NCI-H146 (cell line): ENCODE measurements around the gene EXOC2.
A peak's percentile ranks its signal among the peaks of the same experiment; 100 is the strongest.

Source experiments
- DNase-seq: peaks from one replicate; lab custom pipeline; 2025; lab: John Stamatoyannopoulos, UW

EXOC2 gene, protein sequence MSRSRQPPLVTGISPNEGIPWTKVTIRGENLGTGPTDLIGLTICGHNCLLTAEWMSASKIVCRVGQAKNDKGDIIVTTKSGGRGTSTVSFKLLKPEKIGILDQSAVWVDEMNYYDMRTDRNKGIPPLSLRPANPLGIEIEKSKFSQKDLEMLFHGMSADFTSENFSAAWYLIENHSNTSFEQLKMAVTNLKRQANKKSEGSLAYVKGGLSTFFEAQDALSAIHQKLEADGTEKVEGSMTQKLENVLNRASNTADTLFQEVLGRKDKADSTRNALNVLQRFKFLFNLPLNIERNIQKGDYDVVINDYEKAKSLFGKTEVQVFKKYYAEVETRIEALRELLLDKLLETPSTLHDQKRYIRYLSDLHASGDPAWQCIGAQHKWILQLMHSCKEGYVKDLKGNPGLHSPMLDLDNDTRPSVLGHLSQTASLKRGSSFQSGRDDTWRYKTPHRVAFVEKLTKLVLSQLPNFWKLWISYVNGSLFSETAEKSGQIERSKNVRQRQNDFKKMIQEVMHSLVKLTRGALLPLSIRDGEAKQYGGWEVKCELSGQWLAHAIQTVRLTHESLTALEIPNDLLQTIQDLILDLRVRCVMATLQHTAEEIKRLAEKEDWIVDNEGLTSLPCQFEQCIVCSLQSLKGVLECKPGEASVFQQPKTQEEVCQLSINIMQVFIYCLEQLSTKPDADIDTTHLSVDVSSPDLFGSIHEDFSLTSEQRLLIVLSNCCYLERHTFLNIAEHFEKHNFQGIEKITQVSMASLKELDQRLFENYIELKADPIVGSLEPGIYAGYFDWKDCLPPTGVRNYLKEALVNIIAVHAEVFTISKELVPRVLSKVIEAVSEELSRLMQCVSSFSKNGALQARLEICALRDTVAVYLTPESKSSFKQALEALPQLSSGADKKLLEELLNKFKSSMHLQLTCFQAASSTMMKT

DNA sequence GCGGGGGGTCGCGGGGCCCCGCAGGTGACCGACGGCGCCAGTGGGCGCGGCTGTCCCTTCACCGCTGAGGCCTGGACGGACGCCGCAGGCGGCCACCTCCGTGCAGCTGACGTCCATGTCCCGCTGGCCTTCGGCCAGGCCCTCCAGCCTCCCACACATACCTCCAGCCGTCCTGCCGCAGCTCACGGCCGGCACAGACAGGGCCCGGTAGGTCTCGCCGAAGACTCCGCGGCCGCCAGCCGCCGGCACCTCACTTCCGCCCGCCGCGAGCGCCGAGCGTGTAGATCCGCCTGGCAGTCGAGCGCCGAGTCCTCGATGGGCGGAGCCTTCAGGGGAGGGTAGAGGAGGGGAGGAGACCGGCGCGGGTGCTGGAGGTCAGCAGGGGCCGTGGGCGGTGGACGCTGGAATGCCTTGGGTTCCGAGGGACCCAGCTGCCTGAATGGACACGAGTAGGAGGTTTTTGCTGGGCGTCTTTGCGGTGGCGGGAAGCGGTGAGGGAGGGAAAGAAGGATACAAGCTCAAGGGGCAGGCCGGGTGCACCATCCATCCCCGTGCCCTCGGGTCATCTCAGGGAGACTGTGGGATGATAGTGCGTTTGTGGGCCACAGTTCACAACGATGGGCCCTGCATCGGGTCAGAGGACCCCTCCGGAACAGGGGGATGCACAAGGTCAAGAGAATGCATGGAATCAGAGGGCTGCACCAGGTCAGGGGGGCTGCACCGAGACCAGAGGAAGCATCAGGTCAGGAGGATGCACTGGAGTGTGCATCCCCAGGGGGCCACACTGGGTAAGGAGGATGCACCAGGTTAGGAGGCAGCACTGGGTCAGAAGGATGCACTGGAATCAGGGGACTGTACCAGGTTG is at the start of gene EXOC2:
Gene EXOC2, minus strand, starts transcription at position 282 of the 865 bp plus-strand sequence. CDS start 55,321 bp downstream, outside the sequence.
- DNase-seq, result peak; percentile 87

DNA sequence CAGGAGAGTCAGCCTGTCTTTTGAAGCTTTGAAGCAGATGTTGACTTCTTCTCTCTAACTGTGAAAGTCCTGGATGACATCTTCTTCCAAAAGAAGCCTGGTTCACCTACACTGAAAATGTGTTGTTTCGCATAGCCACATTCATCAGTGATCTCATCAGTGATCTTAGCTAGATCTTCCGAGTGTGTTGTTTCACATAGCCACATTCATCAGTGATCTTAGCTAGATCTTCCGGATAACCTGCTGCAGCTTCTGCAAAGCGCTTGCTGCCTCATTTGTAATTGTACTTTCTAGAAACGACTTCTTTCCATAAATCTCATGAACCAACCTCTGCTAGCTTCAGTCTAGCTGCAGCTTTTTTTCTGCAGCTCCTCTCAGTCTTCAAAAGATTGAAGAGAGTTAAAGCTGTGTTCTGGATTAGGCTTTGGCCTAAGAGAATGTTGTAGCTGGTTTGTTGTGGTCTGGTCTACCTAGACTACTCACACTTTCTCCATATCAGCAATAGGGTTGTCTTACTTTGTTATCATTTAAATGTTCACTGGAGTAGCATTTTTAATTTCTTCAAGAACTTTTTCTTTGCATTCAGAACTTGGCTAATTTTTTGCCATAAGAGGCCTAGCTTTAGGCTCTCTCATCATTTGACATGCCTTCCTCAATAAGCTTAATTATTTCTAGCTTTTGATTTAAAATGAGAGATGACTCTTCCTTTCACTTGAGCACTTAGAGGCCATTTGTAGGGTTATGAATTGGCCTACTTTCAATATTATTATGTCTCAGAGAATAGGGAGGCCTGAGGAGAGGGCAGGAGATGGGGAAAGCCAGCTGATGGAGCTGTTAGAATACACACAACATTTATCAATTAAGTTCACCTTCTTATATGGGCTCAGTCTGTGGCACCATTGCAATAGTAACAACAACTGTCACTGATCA is 48.7 kb upstream of the EXOC2 start:
- no peak for DNase-seq

DNA sequence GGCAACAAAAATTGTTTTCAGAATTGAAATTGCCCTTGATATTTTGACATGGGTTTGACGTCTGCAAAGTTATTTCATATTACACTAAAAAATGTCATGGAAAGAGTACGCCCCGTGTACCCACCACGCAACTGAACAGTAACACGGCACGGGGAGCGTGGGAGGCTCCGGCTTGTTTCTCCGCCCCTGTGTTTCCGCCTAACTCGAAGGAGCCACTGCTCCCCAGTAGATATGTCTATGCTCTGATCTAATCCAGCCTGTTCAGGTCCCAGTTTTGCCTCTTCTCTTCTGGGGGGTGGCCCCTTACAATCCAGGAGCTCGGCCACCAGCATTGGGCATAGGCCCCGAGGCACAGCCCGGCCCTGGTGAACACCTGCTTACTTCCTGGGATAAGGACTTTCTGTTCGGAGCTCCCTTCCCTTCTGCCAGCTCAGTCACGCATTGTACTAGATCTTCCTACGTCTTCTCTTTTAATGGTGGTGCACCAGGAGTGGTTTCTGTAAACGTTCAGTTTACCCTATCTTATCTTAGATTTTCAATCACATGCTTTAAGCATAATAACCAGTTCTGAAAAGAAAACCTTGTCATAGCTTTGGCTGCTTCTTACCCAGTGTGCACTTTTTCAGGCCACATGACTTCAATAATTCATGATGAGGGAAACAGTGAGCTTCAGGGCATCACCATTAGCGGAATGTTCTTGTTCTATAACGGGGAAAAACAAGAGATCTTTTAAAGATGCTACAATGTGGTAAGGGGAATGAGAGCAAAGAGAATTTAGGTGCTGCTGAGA is 43.9 kb upstream of the EXOC2 start:
- no peak for DNase-seq

DNA sequence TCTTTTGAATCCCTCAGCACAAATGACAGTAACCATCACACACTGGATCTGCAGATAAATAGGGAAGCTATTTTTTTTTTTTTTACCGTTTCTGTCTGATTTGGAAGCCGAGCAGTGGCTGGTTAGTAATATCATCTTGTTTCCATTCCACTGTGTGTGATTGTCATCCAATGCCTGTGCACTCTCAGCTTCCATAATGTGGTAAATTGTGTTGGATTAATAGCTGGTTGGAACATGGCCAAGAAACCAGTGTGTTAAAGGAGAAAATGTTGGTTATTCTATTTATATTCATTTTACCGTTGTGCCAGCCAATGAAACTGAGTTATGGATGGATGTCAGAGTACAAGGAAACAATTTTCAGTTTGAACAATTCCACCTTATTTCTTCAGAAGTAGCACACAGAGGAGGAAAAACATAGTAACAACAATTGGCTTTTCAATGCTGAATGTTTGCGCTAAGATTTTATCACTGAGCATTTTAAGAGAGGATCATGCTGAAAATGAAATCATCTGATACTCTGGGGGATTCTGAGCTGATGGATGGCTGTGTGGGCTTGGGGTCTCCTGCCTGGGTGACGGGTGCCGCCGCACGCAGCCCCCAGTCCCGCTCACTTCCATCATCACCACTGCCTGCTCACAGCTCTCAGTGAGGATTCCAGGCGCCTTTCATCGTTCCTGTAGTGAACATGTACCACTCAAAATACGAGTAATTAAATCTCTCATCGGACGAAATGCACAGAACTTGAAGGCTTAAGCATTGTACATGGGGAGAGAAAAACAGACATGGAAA is 40.7 kb upstream of the EXOC2 start:
- DNase-seq, result peak; percentile 23

DNA sequence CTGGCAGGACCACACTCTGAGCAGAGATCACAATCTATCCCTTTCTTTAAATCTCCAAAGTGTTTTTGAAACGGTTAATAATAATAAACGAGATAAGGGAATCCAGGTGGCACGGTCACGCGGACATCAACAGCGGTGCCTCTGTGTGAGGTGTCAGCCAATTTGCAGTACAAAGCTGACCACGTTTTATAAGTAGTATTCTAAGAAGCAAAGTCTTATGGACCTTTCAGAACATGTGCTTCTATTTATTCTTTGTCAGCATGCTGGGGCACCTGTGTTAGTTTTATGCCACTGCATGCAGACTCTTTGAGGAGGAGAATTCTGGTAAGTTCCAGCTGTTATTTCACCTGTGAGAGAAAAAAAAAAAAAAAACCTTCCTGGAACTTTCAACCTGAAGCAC is 39.0 kb upstream of the EXOC2 start:
- DNase-seq, result no peak

DNA sequence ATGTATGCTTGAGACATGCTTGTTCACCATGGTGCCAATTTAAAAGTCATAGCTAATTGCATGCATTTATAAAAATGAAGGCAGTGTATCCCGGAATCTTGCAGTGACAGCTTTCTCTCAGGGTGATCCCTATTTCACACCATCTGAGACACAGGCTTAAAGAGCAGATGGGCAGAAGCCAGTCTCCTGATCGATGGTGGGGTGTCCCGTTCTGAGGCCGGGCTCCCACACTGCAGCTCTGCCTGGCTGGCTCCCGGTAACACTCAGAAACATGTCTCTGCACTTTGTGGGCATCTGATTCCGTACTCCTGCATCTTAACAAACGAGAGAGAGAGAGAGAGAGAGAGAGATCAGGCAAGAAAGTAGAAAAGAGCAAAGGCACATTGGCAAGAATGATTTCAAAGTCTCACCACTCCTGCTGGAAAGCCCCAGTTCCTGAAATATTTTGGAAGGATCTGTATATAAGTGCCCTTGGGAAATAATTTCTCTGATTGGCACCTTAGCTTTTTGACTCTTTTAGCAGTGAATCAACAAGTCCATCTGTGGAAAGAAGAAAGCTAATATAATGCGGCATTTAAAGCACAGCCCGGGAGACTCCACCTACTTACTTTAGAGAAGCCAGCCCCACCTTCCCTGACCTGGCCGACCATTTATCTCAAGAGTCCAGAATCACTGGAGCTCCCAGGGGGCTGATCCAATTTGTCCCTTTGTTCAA is 36.8 kb upstream of the EXOC2 start:
- no peak for DNase-seq

DNA sequence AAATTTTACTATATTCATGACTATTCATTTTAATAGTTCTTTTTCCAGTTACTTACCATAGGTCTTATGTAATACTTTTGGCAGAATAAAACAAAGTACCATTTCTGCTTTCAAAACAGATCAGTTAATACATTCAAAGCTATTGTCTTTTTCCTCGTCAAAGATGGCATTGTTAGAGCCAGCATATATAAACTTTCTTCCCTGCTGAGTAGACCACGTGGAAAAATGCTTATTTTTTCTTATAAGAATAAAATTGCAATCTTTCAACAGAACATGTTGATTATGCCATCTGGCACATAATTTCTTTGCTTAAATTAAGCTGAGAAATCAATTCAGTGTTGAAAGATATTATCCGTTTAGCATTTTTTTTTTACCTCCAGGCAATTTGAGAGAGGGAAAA is 34.9 kb upstream of the EXOC2 start:
- DNase-seq, result no peak

DNA sequence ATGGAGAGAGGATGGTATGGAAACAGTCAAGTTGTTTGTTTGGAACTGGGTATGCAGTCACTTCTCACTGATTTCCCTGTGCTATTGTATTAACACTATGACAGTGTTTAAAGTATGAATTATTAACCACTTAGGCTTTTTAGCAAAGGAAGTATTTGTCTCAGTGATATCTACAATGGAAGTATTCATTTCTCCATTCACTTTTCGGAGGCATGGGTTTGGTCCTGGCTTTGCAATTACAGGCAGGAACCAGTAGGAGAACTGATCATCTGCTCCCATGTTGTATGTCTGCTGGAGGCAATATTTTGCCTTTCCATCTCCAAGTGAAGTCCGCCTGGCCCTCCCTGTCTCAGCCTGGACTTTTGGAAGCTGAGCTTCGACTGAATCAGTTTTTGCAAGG is 30.6 kb upstream of the EXOC2 start:
- DNase-seq, result no peak

DNA sequence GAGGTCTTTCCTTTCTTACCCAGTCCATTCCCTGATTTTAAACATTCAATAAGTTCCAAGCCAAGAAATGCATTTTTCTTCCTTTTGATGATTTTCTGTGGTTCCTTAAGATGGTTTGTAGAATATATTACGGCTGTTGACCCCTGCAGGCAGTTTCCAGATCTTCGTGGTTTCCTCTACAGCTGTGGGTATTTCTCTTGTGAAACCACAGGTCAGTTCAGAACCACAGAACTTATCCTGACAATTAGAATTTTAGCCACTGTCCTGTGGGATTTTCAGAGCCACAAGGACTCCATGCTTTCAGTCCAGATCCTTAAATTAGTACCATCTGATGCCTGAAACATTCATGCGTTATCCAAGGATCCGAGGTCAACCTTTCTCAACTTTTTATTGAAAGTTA is 29.7 kb upstream of the EXOC2 start:
- DNase-seq, result no peak

DNA sequence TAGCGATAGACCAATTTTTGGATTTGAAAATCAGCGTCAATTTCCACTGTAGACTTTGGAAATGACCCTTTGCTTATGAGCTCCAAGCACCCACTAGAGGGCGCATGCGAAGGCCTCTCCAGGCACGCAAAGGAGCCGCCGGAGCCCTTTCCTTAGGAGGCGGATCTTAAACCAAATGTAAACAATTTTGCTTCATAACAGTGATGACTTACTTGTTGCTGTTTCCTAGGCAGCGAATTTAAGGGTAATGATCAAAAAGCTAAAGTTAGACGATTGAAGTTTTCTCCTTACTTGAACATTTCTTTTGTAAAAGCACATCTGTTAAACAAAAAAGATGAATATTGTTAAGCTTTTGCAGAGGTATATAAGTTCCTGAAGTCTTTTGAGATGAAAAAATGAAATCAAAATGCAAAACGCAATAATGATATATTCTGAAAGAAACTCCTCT is 29.2 kb upstream of the EXOC2 start:
- peak; percentile 64 for DNase-seq

DNA sequence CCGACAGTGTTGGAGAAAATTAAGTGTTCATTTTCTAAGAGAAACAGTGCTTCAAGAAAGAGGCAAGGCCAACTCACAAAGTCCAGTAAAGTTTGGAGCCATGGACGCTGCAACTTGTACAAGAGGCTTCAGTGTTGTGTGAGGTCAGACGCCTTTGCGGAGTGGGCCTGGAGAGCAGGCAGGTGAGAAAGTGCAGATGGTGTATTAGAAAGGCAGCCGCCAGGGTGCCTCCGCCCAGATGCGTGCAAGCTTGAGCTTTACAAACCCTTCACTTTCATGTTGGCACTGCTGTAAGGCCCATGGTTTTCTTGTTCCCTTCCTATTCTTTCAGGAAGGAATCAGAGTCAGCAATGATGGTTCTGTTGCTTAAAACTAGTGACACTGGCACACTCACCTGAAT is 25.4 kb upstream of the EXOC2 start:
- DNase-seq, result no peak

DNA sequence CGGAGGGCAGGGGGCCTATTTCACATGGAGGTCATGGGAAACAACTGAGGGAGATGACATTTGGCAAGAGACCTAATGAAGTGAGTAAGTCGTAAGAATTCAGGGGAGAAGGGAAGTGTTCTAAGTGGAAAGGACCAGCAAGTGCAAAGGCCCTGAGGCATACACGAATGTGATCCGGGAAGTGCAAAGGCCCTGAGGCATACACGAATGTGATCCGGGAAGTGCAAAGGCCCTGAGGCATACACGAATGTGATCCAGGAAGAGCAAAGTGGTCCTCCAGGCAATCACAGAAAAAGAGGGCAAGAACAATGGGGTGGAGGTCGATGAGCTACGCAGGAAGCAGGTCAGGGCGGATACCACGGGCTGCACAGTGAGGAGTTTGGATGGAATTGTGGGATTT is 24.2 kb upstream of the EXOC2 start:
- DNase-seq, result no peak

DNA sequence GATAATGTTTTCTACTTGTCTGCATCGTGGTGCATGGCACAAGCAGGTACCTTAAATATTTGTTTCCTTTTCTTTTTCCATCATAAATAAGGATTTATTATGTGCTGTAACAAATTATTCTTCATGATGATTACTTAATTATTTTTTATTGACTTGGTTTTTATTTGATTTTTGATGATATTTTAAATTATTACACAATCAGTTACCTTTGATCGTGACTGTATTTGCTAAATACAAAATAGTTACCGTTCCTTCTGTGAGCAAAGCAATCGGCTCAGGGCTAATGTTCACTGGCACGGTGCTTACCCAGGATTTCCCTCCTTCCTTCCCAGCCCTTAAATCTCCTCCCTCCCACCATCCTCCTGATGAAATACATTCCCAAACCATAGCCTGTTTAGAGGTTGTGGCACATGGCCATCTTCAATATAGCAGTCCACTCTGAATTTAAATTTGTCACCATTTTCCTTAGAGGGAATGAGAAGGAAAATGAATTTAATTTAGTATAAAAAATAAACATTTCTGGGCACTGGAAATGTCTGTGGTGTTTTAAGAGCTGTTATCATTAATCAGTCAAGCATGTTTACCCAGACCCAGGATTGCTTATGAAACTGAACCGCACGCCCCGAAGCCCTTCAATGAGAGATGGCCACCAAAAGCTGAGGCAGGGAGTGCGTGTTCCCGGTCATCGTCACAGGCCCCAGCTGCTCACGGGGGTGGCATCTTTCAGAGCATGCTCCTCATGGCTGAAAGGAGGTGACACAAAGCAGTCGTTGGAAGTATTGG is 23.0 kb upstream of the EXOC2 start:
- DNase-seq, result no peak

DNA sequence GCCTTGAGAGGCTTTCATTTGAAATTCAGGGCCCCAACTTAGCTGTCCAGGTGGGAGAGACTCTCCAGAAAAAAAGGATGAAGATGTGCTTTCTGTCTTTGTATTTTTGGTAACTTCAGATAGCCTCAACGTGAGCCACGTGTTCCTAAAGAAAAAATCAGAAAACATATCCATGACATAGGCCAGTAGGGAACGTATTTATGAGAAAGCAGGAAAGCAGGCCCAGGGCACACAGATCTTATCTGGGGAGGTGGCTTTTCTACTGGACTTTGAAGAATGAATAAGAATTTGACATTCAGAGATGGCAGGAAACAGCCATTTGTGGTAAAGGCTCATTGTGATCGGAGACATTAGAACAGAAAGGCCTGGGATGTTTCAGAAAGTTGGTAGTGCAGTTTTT is 21.2 kb upstream of the EXOC2 start:
- no peak for DNase-seq

DNA sequence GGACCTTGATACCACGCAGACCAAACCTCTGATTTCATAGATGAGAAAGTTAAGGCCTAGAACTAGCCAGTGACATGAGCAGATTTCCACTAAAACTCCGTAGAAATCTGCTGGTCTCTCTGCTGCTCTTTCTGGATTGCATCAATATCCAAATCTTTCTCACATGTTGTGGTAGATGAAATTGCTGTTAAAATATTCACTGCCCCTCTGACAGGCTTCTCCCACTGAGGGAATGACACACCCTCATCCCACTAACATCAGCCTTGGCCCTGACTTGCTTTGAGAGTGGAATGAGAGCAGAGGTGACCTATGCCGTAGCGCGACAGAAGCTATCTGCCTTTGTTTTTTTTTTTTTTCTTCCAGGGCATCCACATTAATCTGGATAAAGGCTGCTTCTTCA is 20.4 kb upstream of the EXOC2 start:
- DNase-seq, result no peak

DNA sequence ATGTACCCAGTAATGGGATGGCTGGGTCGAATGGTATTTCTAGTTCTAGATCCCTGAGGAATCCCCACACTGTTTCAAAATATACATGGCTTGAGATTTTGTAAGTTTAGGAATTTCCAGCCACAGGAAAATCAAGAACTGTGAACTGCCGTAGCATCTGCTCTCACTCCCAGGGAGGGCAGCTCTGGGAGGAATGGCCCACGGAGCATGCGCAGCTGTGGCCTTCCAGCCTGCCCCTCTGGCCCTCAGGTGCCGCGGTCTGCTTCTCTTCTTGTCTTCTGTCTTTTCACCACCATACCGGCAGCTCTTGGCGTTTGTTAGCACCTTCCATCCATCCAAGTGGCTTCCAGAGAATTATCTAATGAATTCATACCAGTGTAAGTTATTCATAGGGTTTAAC is 19.9 kb upstream of the EXOC2 start:
- DNase-seq, result no peak

DNA sequence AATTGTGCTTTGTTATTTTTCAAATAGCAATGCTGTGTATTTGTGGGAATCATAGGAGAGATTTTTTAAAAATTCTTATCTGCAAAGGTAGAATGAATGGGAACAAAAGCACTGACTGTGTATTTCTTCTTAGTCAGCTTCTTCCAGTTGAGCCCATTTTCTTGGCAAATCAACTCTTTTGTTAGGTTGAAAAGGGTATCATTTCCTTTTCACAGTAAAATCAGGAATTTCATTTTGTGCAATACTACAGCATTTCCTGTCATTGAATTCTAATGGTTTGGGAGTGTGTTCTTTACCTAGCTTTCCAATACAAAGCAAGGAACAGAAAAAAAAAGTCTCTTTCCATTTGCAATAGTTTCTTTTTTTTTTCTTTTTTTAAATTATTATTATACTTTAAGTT is 19.0 kb upstream of the EXOC2 start:
- no peak for DNase-seq
